Astrocyte of the cerebellum (primary cell): ENCODE results near the gene UBE2J1.

Experiments used
- DNase-seq: peaks from one replicate; pipeline ENCODE4 v3.0.0-alpha.2; 2011; ENCODE audit warnings: low read depth
- H3K4me3 ChIP-seq: 2 replicates; pipeline ENCODE4 v1.5.1; 2011; ENCODE audit warnings: mild to moderate bottlenecking, low read depth, low read length, moderate library complexity
- CTCF ChIP-seq: IDR thresholded peaks from 2 replicates; pipeline ENCODE4 v1.5.1; 2012; ENCODE audit warnings: low read length, low read depth, moderate library complexity, mild to moderate bottlenecking; ENCODE audit errors: missing control alignments
- in situ Hi-C: cut with HindIII; loops from 2 replicates; pipeline ENCODE4 v1.10.0; 2017; ENCODE audit warnings: low sequenced_read_pairs

UBE2J1 gene

DNA sequence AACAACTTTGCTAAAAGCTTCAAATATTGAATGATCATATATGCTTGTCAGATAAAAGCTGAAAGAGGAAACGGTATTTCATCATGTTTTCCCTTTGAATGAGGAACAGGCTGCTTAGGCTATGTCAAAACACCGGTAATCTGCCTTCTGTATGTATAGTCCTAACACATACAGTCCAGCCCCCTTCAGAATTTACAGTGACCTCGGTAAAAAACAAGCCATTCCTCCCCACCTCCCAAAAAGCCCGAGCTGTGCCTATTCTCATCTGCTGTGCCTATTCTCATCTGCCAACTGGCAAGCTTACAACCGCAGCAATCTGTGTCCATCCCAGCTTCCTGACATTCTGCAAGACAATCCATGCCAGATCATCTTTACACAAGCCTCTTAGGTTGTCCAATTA, 26.8 kb upstream of the UBE2J1 start:
- in situ Hi-C loops: no loop called here
- no peak overlapping the region for H3K4me3 ChIP-seq
- DNase-seq: no peak
- TF ChIP-seq CTCF: no peak

- no peak for TF ChIP-seq CTCF
- DNase-seq: no peak
- in situ Hi-C loops: no loop called here
- no peak overlapping the region for H3K4me3 ChIP-seq
Measured at GRCh38 chr6:89378628-89379027, 26.1 kb upstream of the UBE2J1 start.

- H3K4me3 ChIP-seq: no peak overlapping the region
- DNase-seq: no peak
- no peak for TF ChIP-seq CTCF
- in situ Hi-C loops: no loop called here
Measured at GRCh38 chr6:89375427-89376267, 23.1 kb upstream of the UBE2J1 start.

- no peak for TF ChIP-seq CTCF
- H3K4me3 ChIP-seq: no peak overlapping the region
- no peak for DNase-seq
- in situ Hi-C loops: no loop called here
Measured at GRCh38 chr6:89372506-89372901, 20.0 kb upstream of the UBE2J1 start.

DNA sequence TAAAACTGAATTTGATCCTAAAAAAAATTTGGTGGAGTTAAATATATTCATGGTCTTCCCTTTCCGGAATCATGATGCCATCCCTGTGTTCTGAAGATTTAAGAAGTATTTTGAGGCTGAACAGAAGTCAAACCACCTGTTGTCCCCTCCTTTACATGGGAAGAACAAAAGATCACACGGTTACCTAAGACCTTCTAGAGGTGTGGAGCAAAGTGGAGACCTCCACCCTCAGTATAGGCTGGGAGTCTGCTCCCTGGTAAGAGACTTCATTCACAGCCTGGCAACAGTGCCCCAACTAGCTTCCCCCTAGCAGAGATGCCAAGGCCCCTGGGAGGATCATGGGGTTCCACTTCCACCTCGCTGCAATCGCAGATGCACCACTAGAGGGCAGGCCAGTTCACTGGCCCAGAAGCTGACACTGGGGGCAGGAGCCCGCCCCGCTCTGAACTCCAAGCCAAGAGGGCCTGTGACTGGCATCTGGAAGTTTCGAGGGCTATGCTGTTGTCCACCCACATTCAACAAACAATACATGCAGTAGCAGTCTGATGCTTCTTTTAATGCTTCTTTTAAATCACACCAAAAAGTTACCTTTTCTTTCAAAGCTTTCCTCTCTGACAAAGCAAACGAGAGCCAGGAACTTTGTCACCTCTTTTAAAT, 19.5 kb upstream of the UBE2J1 start:
- DNase-seq: no peak
- no peak overlapping the region for H3K4me3 ChIP-seq
- TF ChIP-seq CTCF: peak; percentile 97
- in situ Hi-C loops: no loop called here

GRCh38 chr6:89368999-89369398, 16.5 kb upstream of the UBE2J1 start:
- TF ChIP-seq CTCF: peak; percentile 63
- no peak for DNase-seq
- in situ Hi-C loops: loop anchor here (10.0 kb wide), 1 partner anchor 266 kb away; the partner anchor contains the start of gene LYRM2
- H3K4me3 ChIP-seq: no peak overlapping the region
